CD4-positive, alpha-beta T cell (primary cell): ENCODE results near the gene HPCAL1. TPM values are rescaled to one million over a fixed set of nuclear protein-coding genes. Genes with fewer than 3 reads are reported as not detected.

ENCODE experiments used
- ATAC-seq: fragments of 200-7000 bp; cut with Tn5 transposase; one replicate; pipeline ENCODE4 v1.10.0; 2022; ENCODE audit warnings: mild to moderate bottlenecking; ENCODE audit not compliant: poor library complexity
- CTCF ChIA-PET: fragments of 350-600 bp; sonication (Branson Sonifier 250); formaldehyde crosslinking; loops from one replicate; lab custom pipeline; 2021; ENCODE audit warnings: antibody characterized with exemption, inconsistent platforms; lab: Charles Lee
- POLR2A ChIA-PET: fragments of 350-600 bp; sonication (Branson Sonifier 250); formaldehyde crosslinking; loops from one replicate; lab custom pipeline; 2021; ENCODE audit warnings: antibody characterized with exemption, inconsistent platforms; lab: Charles Lee
- DNase-seq, 14 experiments: peaks; one replicate each; pipeline ENCODE4 v3.0.0-alpha.2; 2013 to 2020; ENCODE audit warnings: mixed read lengths in 2 of 14
- H3K27ac ChIP-seq, 2 donors: one replicate each; pipeline versions ENCODE4 v1.5.1 to v1.7.0; 2013; ENCODE audit warnings: low read length in 2 of 2, low read depth in 1 of 2, mild to moderate bottlenecking in 1 of 2
- H3K27me3 ChIP-seq, 2 experiments: 1 replicate in 1 of 2; 2 replicates in 1 of 2; pipeline versions ENCODE4 v1.6.1 to v1.7.0; 2013; ENCODE audit warnings: low read length in 2 of 2, control low read depth in 1 of 2, mild to moderate bottlenecking in 1 of 2, moderate library complexity in 1 of 2; ENCODE audit not compliant: insufficient read depth in 2 of 2, control insufficient read depth in 1 of 2
- H3K36me3 ChIP-seq: one replicate; pipeline ENCODE4 v1.6.1; 2013; ENCODE audit warnings: low read length, control low read depth; ENCODE audit not compliant: insufficient read depth
- H3K4me1 ChIP-seq: one replicate; pipeline ENCODE4 v1.6.1; 2013; ENCODE audit warnings: low read length, control low read depth; ENCODE audit not compliant: insufficient read depth
- H3K4me3 ChIP-seq: one replicate; pipeline ENCODE4 v1.5.1; 2013; ENCODE audit warnings: mild to moderate bottlenecking, low read length, moderate library complexity
- H3K9me3 ChIP-seq, 2 experiments: 1 replicate in 1 of 2; 2 replicates in 1 of 2; pipeline versions ENCODE4 v1.6.1 to v1.7.0; 2013; ENCODE audit warnings: low read length in 2 of 2, mild to moderate bottlenecking in 2 of 2, control low read depth in 1 of 2, moderate library complexity in 1 of 2; ENCODE audit not compliant: control insufficient read depth in 1 of 2, insufficient read depth in 1 of 2
- H3K27ac Mint-ChIP-seq: one replicate; pipeline ENCODE4 v1.8.0; 2020; ENCODE audit warnings: mixed read lengths
- H3K27me3 Mint-ChIP-seq: one replicate; pipeline ENCODE4 v1.8.0; 2021; ENCODE audit warnings: mixed read lengths
- H3K36me3 Mint-ChIP-seq: one replicate; pipeline ENCODE4 v1.8.0; 2021; ENCODE audit warnings: low read depth, mixed read lengths
- H3K4me1 Mint-ChIP-seq: one replicate; pipeline ENCODE4 v1.8.0; 2021; ENCODE audit warnings: low read depth, mixed read lengths
- H3K4me3 Mint-ChIP-seq: one replicate; pipeline ENCODE4 v1.8.0; 2020; ENCODE audit warnings: mild to moderate bottlenecking, mixed read lengths
- H3K9me3 Mint-ChIP-seq: one replicate; pipeline ENCODE4 v1.8.0; 2020; ENCODE audit warnings: mixed read lengths
- CTCF ChIP-seq: fragments of 200-600 bp; IDR thresholded peaks from one replicate; pipeline ENCODE4 v1.8.0; 2022; ENCODE audit warnings: antibody characterized with exemption, mild to moderate bottlenecking
- intact Hi-C, 2 experiments: fragments of 100-400 bp; cut with DNase I in 1 of 2; cut with micrococcal nuclease in 1 of 2; formaldehyde crosslinking; loops; one replicate each; pipeline versions ENCODE4 v1.15.1 to v1.9.0; 2023 to 2025; cut with DNase I, micrococcal nuclease
- total RNA-seq, 174 experiments: library from RNA in 2 of 174; stranded (reverse) in 2 of 174; gene quantifications; one replicate each; pipeline ENCODE4 v1.2.3 and lab custom pipeline; 2021 to 2026

The HPCAL1 gene
- total RNA-seq, 2 experiments from 2014 or later = 24.9 to 27.9 TPM

- intact Hi-C loops = no loop called here
- Mint-ChIP-seq H3K36me3 (peaks cover 25% of the 10 kb centered on the region), H3K4me1 (peaks cover 9% of the 10 kb centered on the region), H3K27ac (no peak overlapping the region), H3K27me3 (no peaks in the 10 kb centered on the region), H3K9me3 (no peaks in the 10 kb centered on the region), H3K4me3 (no peak overlapping the region)
- Histone ChIP-seq H3K9me3 (no peaks in the 10 kb centered on the region), H3K4me1 (peaks cover 21% of the 10 kb centered on the region), H3K4me3 (no peak overlapping the region), H3K36me3 (peaks cover 36% of the 10 kb centered on the region), H3K27ac (no peak overlapping the region), H3K27me3 (no peaks in the 10 kb centered on the region)
- CTCF ChIA-PET = no interaction called here
- no peak for ATAC-seq
- DNase-seq = no peak
- POLR2A ChIA-PET = no interaction called here
- TF ChIP-seq CTCF = no peak
Measured at GRCh38 chr2:10413503-10413902, 110.8 kb downstream of the HPCAL1 start.

- H3K4me3 Mint-ChIP-seq = no peak overlapping the region
- ATAC-seq = no peak
- H3K27ac Mint-ChIP-seq = no peak overlapping the region
- intact Hi-C loops = no loop called here
- H3K4me3 ChIP-seq = no peak overlapping the region
- ChIA-PET CTCF (no interaction called here), POLR2A (no interaction called here)
- no peaks in the 10 kb centered on the region for H3K27me3 ChIP-seq
- H3K9me3 ChIP-seq = no peaks in the 10 kb centered on the region
- peaks cover 36% of the 10 kb centered on the region for H3K36me3 ChIP-seq
- DNase-seq = no peak
- peaks cover 23% of the 10 kb centered on the region for H3K36me3 Mint-ChIP-seq
- TF ChIP-seq CTCF = no peak
- H3K27me3 Mint-ChIP-seq = no peaks in the 10 kb centered on the region
- no peak overlapping the region for H3K27ac ChIP-seq
- H3K4me1 Mint-ChIP-seq = peaks cover 4% of the 10 kb centered on the region
- no peaks in the 10 kb centered on the region for H3K9me3 Mint-ChIP-seq
- H3K4me1 ChIP-seq = peaks cover 16% of the 10 kb centered on the region
Measured at GRCh38 chr2:10413991-10414451, 111.3 kb downstream of the HPCAL1 start.

- Mint-ChIP-seq H3K4me1 (no peaks in the 10 kb centered on the region), H3K4me3 (no peak overlapping the region), H3K9me3 (no peaks in the 10 kb centered on the region), H3K27me3 (no peaks in the 10 kb centered on the region), H3K27ac (no peak overlapping the region), H3K36me3 (peaks cover 24% of the 10 kb centered on the region)
- no peaks in the 10 kb centered on the region for H3K9me3 ChIP-seq
- DNase-seq = no peak
- CTCF ChIA-PET = no interaction called here
- POLR2A ChIA-PET = no interaction called here
- no peak for ATAC-seq
- H3K4me1 ChIP-seq = peaks cover 10% of the 10 kb centered on the region
- no peak for TF ChIP-seq CTCF
- H3K27ac ChIP-seq = no peak overlapping the region
- no peak overlapping the region for H3K4me3 ChIP-seq
- H3K36me3 ChIP-seq = peaks cover 39% of the 10 kb centered on the region
- intact Hi-C loops = no loop called here
- H3K27me3 ChIP-seq = no peaks in the 10 kb centered on the region
Measured at GRCh38 chr2:10414591-10414990, 111.9 kb downstream of the HPCAL1 start.
